Measurements from ENCODE around the gene SAMD9.
"Not testable (repeated sequence)": the region's sequence is repeated elsewhere in the genome, so short reads cannot be mapped to it uniquely, and the experiment has no call there.

The SAMD9 gene

DNA sequence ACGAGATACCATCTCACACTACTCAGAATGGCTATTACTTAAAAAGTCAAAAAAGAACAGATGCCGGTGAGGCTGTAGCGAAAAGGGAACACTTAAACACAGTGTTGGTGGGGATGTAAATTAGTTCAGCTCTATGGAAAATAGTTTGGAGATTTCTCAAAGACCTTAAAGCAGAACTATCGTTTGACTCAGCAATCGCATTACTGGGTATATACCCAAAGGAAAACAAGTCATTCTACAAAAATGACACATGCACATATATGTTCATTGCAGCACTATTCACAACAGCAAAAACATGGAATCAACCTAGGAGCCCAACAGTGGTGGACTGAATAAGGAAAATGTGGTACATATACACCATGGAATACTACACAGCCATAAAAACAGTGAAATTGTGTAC is 56.9 kb downstream of the SAMD9 start:
- no peak overlapping the region for H3K4me3 ChIP-seq (ENCODE audit: insufficient read depth, low read depth, low read length, poor library complexity, severe bottlenecking)
- H3K27ac ChIP-seq (ENCODE audit: insufficient read depth, low read length, poor library complexity, severe bottlenecking): no peak overlapping the region
- H3K4me1 ChIP-seq (ENCODE audit: control insufficient read depth, insufficient read depth, low read length, poor library complexity, severe bottlenecking): no peaks in the 10 kb centered on the region
- no peak for DNase-seq
- no peaks in the 10 kb centered on the region for H3K9me3 ChIP-seq (ENCODE audit: control insufficient read depth, low read length)
- no peaks in the 10 kb centered on the region for H3K27me3 ChIP-seq (replicated peaks; ENCODE audit: control insufficient read depth, insufficient read depth, low read length, poor library complexity, severe bottlenecking)
- H3K36me3 ChIP-seq (ENCODE audit: control insufficient read depth, insufficient read depth, low read length): no peaks in the 10 kb centered on the region

DNA sequence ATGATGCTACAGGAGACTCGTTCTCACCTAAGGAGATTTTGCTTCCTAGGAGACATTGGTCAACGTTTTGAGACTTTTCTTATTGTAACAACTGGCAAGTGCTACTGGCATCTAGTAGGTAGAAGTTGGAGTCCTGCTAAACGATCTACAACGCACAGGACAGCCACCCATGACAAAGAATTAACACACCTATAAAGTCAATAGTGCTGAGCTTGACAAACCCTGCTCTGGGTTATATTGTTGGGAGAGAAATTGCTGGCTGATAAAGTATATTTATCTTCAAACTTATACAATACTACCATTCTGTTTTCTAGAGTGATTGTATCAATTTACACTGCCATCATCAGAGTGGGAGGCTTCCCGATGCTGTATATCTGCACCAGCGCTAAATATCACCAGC is 57.8 kb downstream of the SAMD9 start:
- DNase-seq: no peak
- H3K27me3 ChIP-seq (replicated peaks; ENCODE audit: control insufficient read depth, insufficient read depth, low read length, poor library complexity, severe bottlenecking): no peaks in the 10 kb centered on the region
- no peak overlapping the region for H3K4me3 ChIP-seq (ENCODE audit: insufficient read depth, low read depth, low read length, poor library complexity, severe bottlenecking)
- H3K9me3 ChIP-seq (ENCODE audit: control insufficient read depth, low read length): no peaks in the 10 kb centered on the region
- no peaks in the 10 kb centered on the region for H3K36me3 ChIP-seq (ENCODE audit: control insufficient read depth, insufficient read depth, low read length)
- no peaks in the 10 kb centered on the region for H3K4me1 ChIP-seq (ENCODE audit: control insufficient read depth, insufficient read depth, low read length, poor library complexity, severe bottlenecking)
- no peak overlapping the region for H3K27ac ChIP-seq (ENCODE audit: insufficient read depth, low read length, poor library complexity, severe bottlenecking)

DNA sequence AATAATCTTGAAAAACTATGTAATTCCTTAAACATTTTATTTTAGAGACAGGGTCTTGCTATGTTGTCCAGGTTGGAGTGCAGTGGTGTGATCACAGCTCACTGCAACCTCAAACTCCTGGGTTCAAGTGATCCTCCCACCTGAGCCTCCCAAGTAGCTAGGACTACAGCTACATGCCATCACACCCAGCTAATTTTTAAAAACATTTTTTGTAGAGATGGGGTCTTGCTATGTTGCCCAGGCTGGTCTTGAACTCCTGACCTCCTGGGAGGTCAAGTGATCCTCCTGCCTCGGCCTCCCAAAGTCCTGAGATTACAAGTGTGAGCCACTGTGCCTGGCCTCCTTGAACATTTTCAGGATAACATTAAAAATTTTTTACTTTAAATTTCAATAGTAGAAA is 61.2 kb downstream of the SAMD9 start:
- H3K27ac ChIP-seq (ENCODE audit: insufficient read depth, low read length, poor library complexity, severe bottlenecking); H3K36me3 ChIP-seq (ENCODE audit: control insufficient read depth, insufficient read depth, low read length); H3K4me3 ChIP-seq (ENCODE audit: insufficient read depth, low read depth, low read length, poor library complexity, severe bottlenecking); H3K27me3 ChIP-seq (replicated peaks; ENCODE audit: control insufficient read depth, insufficient read depth, low read length, poor library complexity, severe bottlenecking); H3K4me1 ChIP-seq (ENCODE audit: control insufficient read depth, insufficient read depth, low read length, poor library complexity, severe bottlenecking); H3K9me3 ChIP-seq (ENCODE audit: control insufficient read depth, low read length); DNase-seq: not testable (repeated sequence)

DNA sequence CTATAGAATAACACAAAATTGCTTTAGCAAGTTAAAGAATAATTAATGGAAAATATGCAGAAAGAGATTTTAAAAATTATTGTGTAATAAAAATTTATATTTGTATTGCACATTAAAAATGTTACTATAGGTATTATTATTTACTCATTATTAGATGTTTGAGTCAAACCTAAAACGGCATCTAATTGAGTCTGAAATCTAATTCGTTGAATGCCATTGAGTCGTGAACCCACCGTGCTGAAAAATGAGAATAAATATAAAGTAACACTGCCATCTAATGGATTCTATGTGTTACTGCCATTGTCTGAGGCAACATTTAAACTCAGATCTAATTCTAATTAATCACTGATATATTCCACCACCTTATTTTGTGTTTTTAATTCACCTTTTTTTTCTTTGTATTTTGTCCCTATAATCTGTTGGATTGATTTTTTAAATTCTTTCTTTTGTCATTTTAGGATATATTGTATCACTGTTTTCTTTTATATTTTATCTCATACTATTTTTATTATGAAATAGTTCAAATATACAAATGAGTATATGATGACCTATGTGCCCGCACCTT is 62.2 kb downstream of the SAMD9 start:
- Histone ChIP-seq H3K4me3 (ENCODE audit: insufficient read depth, low read depth, low read length, poor library complexity, severe bottlenecking) (no peak overlapping the region), H3K4me1 (ENCODE audit: control insufficient read depth, insufficient read depth, low read length, poor library complexity, severe bottlenecking) (no peaks in the 10 kb centered on the region), H3K27me3 (replicated peaks; ENCODE audit: control insufficient read depth, insufficient read depth, low read length, poor library complexity, severe bottlenecking) (no peaks in the 10 kb centered on the region), H3K36me3 (ENCODE audit: control insufficient read depth, insufficient read depth, low read length) (no peaks in the 10 kb centered on the region), H3K27ac (ENCODE audit: insufficient read depth, low read length, poor library complexity, severe bottlenecking) (no peak overlapping the region), H3K9me3 (ENCODE audit: control insufficient read depth, low read length) (no peaks in the 10 kb centered on the region)
- DNase-seq: no peak

DNA sequence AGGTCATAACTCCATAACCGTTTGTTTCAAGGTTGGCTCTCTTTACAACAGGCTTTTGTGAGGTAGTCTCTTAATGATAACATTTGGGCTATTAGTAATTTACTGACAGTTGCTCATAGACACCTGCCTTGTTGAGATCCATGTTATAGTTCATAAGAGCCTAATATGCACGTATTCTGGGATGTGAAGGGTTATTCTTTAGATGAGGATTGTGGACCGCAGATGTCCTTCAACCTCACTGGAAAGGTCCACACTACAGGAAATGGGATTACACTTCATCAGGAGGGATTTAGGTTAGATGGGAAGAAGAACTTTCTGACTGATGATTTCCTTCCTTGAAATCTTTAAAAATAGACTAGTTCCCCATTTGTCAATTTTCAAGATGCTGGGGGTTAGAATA is 62.8 kb downstream of the SAMD9 start:
- Histone ChIP-seq H3K36me3 (ENCODE audit: control insufficient read depth, insufficient read depth, low read length) (no peaks in the 10 kb centered on the region), H3K4me1 (ENCODE audit: control insufficient read depth, insufficient read depth, low read length, poor library complexity, severe bottlenecking) (no peaks in the 10 kb centered on the region), H3K27me3 (replicated peaks; ENCODE audit: control insufficient read depth, insufficient read depth, low read length, poor library complexity, severe bottlenecking) (no peaks in the 10 kb centered on the region), H3K4me3 (ENCODE audit: insufficient read depth, low read depth, low read length, poor library complexity, severe bottlenecking) (no peak overlapping the region), H3K27ac (ENCODE audit: insufficient read depth, low read length, poor library complexity, severe bottlenecking) (no peak overlapping the region), H3K9me3 (ENCODE audit: control insufficient read depth, low read length) (no peaks in the 10 kb centered on the region)
- DNase-seq: no peak

DNA sequence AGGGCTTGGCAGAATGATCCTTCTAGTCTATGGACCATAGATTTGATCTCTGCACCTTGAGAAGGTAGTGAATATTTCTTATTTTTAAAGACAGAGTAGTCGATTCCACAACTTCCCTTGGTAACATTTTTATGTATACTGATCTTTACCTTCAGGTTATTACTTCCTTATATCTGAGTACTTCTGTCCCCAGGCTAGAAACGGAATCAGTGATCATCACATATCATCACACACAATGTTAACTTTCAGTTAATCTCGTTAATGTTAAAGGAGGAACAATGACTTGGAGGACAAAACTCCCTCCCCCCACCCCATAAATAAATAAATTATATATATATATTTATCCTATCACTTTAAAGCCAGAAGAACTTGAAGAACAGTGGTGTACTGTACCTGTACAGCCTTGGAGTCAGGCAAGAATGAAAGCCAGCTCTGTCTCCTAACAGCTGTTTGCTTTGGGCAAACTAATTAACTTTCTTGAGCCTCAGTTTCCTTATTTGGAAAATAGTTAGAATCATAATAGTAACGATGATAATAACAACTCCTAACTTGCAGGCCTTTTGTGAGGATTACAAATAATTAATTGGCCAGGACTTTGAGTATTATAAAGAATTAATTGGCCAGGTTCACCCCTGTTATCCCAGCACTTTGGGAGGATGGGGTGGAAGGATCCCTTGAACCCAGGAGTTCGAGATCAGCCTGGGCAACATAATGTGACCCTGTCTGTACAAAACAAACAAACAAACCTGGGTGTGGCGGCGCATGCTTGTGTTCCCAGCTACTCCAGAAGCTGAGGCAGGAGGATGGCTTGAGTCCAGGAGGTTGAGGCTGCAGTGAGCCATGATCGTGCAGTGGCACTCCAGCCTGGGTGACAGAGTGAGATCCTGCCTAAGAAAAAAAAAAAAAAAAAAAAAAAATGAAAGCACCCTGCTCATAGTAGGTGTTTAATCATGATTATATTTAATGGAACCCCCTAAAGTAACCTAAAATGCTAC is 63.5 kb downstream of the SAMD9 start:
- Histone ChIP-seq H3K4me1 (ENCODE audit: control insufficient read depth, insufficient read depth, low read length, poor library complexity, severe bottlenecking) (no peaks in the 10 kb centered on the region), H3K27me3 (replicated peaks; ENCODE audit: control insufficient read depth, insufficient read depth, low read length, poor library complexity, severe bottlenecking) (no peaks in the 10 kb centered on the region), H3K4me3 (ENCODE audit: insufficient read depth, low read depth, low read length, poor library complexity, severe bottlenecking) (no peak overlapping the region), H3K9me3 (ENCODE audit: control insufficient read depth, low read length) (no peaks in the 10 kb centered on the region), H3K27ac (ENCODE audit: insufficient read depth, low read length, poor library complexity, severe bottlenecking) (no peak overlapping the region), H3K36me3 (ENCODE audit: control insufficient read depth, insufficient read depth, low read length) (no peaks in the 10 kb centered on the region)
- no peak for DNase-seq

DNA sequence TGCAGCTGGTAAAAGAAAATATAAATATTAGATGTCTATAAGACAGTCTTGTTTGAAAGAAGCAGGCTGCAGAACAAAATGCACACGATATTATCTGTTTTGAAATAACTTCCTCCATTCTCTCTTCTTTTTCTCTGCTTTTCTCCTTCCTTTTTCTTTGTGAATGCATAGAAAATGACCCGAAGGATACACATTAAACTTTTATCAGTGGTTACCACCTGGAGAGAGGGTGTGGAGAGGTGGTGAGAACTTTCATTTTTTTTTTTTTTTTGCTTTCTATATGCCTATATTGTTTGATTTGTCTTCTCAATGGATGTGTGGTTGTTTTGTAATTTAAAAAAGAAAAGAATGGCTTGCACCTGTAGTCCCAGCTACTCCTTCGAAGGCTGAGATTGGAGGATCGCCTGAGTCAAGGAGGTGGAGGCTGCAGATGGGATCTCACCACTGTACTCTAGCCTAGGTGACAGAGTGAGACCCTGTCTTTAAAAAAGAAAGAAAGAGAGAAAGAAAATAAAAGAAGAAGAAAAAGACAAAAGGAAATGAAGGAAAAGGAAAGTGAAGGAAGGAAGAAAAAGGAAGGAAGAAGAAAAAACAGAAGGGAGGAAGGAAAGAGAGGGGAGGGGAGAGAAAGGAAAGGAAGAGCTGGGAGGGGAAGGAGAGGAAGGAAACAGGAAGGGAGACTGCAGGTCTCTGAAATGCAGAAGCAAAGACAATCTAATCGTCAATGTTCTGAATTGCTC is 64.4 kb downstream of the SAMD9 start:
- no peaks in the 10 kb centered on the region for H3K9me3 ChIP-seq (ENCODE audit: control insufficient read depth, low read length)
- H3K27me3 ChIP-seq (replicated peaks; ENCODE audit: control insufficient read depth, insufficient read depth, low read length, poor library complexity, severe bottlenecking): no peaks in the 10 kb centered on the region
- H3K27ac ChIP-seq (ENCODE audit: insufficient read depth, low read length, poor library complexity, severe bottlenecking): no peak overlapping the region
- no peak for DNase-seq
- H3K4me3 ChIP-seq (ENCODE audit: insufficient read depth, low read depth, low read length, poor library complexity, severe bottlenecking): no peak overlapping the region
- no peaks in the 10 kb centered on the region for H3K4me1 ChIP-seq (ENCODE audit: control insufficient read depth, insufficient read depth, low read length, poor library complexity, severe bottlenecking)
- no peaks in the 10 kb centered on the region for H3K36me3 ChIP-seq (ENCODE audit: control insufficient read depth, insufficient read depth, low read length)

DNA sequence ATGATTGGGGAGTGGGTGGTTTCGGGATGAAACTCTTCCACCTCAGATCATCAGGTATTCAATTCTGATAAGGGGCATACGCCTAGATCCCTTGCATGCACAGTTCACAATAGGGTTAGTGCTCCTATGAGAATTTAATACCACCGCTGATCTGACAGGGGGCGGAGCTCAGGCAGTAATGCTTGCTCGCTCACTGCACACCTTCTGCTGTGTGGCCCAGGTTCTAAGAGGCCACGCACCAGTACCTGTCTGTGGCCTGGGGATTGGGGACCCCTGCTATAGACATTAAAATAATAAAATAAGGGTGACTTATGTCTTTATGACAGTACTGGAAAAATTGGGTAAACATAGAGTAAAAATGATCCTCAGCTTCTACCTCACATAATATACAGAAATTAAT is 66.1 kb downstream of the SAMD9 start:
- H3K27me3 ChIP-seq (replicated peaks; ENCODE audit: control insufficient read depth, insufficient read depth, low read length, poor library complexity, severe bottlenecking): no peaks in the 10 kb centered on the region
- no peaks in the 10 kb centered on the region for H3K4me1 ChIP-seq (ENCODE audit: control insufficient read depth, insufficient read depth, low read length, poor library complexity, severe bottlenecking)
- no peak overlapping the region for H3K27ac ChIP-seq (ENCODE audit: insufficient read depth, low read length, poor library complexity, severe bottlenecking)
- H3K4me3 ChIP-seq (ENCODE audit: insufficient read depth, low read depth, low read length, poor library complexity, severe bottlenecking): no peak overlapping the region
- no peaks in the 10 kb centered on the region for H3K9me3 ChIP-seq (ENCODE audit: control insufficient read depth, low read length)
- H3K36me3 ChIP-seq (ENCODE audit: control insufficient read depth, insufficient read depth, low read length): no peaks in the 10 kb centered on the region
- DNase-seq: no peak

Measured in effector memory CD4-positive, alpha-beta T cell (primary cell).